ENCODE measurements around the gene CASKIN2. TPM values are rescaled to one million over a fixed set of nuclear protein-coding genes. Genes with fewer than 3 reads are reported as not detected.
A peak's percentile ranks its signal among the peaks of the same experiment; 100 is the strongest.

Gene CASKIN2
- total and polyA plus RNA-seq, 10 of the 15 experiments (the other 5 are each of a cell fraction or from before 2014, with no cell fraction given) = 0.02 to 2.7 (median 0.44) TPM; not detected in 1

- ATAC-seq = peak; percentile 2
- in situ Hi-C loops (cut with MboI) = no loop called here
- POLR2A ChIA-PET = no interaction called here
- CTCF ChIA-PET = interaction anchor here (0.6 kb wide), 1 partner anchor 79 kb away, joined by 3 read pairs; no protein-coding TSS in a partner anchor
- Histone ChIP-seq H3K79me2 (ENCODE audit: control insufficient read depth, insufficient read depth, low read length) (peaks cover 14% of the 10 kb centered on the region), H3K4me1 (ENCODE audit: control insufficient read depth, insufficient read depth, low read length) (peaks cover 20% of the 10 kb centered on the region), H3K36me3 (ENCODE audit: control insufficient read depth in 2 of 2, insufficient read depth in 2 of 2, low read length in 1 of 2) (no peaks in the 10 kb centered on the region; a peak in 1 of 4 replicates), H3K9me3 (replicated peaks; ENCODE audit: control insufficient read depth, insufficient read depth, low read length) (no peaks in the 10 kb centered on the region), H3K4me3 (peak overlapping the region; percentile 90; the same call in 1 of the 2 replicates), H2AFZ (ENCODE audit: control insufficient read depth, low read depth, low read length) (no peak overlapping the region; the same call in 1 of the 2 replicates), H4K20me1 (ENCODE audit: control insufficient read depth, insufficient read depth) (no peaks in the 10 kb centered on the region), H3K4me2 (ENCODE audit: control insufficient read depth, insufficient read depth) (peak overlapping the region; percentile 100), H3K27me3 (replicated peaks in 1 of 2; ENCODE audit: control insufficient read depth in 2 of 2, insufficient read depth in 2 of 2, low read length in 1 of 2) (no peaks in the 10 kb centered on the region), H3K27ac (ENCODE audit: control insufficient read depth, insufficient read depth) (no peak overlapping the region), H3K9ac (ENCODE audit: control insufficient read depth, insufficient read depth, low read length) (peak overlapping the region; percentile 44; the same call in 1 of the 2 replicates)
- SMC1A ChIA-PET (ENCODE audit: uncharacterized antibody, unreplicated experiment) = no interaction called here
- no peak for FAIRE-seq
- RAD21 ChIA-PET (ENCODE audit: unreplicated experiment) = no interaction called here
- WGBS (ENCODE audit: insufficient coverage, insufficient replicate concordance, low lambda C conversion rate, missing lambda C conversion rate) = 12% methylated on average over 11 of the region's 50 CpGs
- BruUV-seq (replicated peaks) = no TSS peak
- no peak for DNase-seq (ENCODE audit: low read depth, low spot score)
- TF ChIP-seq BCL3 (IDR thresholded peaks at IDR 0.05; ENCODE audit: borderline replicate concordance, insufficient read depth, low read depth, low read length, poor library complexity, severe bottlenecking) (no peak), BACH1 (IDR thresholded peaks at IDR 0.05; ENCODE audit: borderline replicate concordance) (peak; percentile 15; the same call in 1 of the 2 replicates)
- intact Hi-C loops (cut with micrococcal nuclease; ENCODE audit: unreplicated experiment) = loop anchor here (1.0 to 10.0 kb wide), 2 partner anchors 89 to 250 kb away; partner anchors contain the start of genes GGA3 and MRPS7
Observed at GRCh38 chr17:75514919-75515495, 330 bp downstream of the CASKIN2 start.

- BruUV-seq (replicated peaks) = no TSS peak
- Histone ChIP-seq H3K9me3 (replicated peaks; ENCODE audit: control insufficient read depth, insufficient read depth, low read length) (no peaks in the 10 kb centered on the region), H2AFZ (ENCODE audit: control insufficient read depth, low read depth, low read length) (no peak overlapping the region), H3K4me2 (ENCODE audit: control insufficient read depth, insufficient read depth) (peak overlapping the region; percentile 100), H3K79me2 (ENCODE audit: control insufficient read depth, insufficient read depth, low read length) (peaks cover 14% of the 10 kb centered on the region), H3K27me3 (replicated peaks in 1 of 2; ENCODE audit: control insufficient read depth in 2 of 2, insufficient read depth in 2 of 2, low read length in 1 of 2) (no peaks in the 10 kb centered on the region), H3K27ac (ENCODE audit: control insufficient read depth, insufficient read depth) (no peak overlapping the region), H4K20me1 (ENCODE audit: control insufficient read depth, insufficient read depth) (no peaks in the 10 kb centered on the region), H3K4me3 (peak overlapping the region; percentile 90; the same call in 1 of the 2 replicates), H3K36me3 (ENCODE audit: control insufficient read depth in 2 of 2, insufficient read depth in 2 of 2, low read length in 1 of 2) (no peaks in the 10 kb centered on the region), H3K9ac (ENCODE audit: control insufficient read depth, insufficient read depth, low read length) (no peak overlapping the region; the same call in 1 of the 2 replicates), H3K4me1 (ENCODE audit: control insufficient read depth, insufficient read depth, low read length) (peaks cover 20% of the 10 kb centered on the region)
- ChIA-PET POLR2A (interaction anchor here (0.8 kb wide), 1 partner anchor 58 kb away, joined by 3 read pairs; the partner anchor contains the start of gene TMEM94), RAD21 (ENCODE audit: unreplicated experiment) (interaction anchor here (1.0 kb wide), 1 partner anchor 58 kb away, joined by 6 read pairs; the partner anchor contains the start of gene TMEM94), CTCF (interaction anchor here (0.6 to 0.9 kb wide), 2 partner anchors 11 to 79 kb away, joined by 3 read pairs; partner anchors contain the start of gene LLGL2), SMC1A (ENCODE audit: uncharacterized antibody, unreplicated experiment) (no interaction called here)
- no peak for ATAC-seq
- intact Hi-C loops (cut with micrococcal nuclease; ENCODE audit: unreplicated experiment) = loop anchor here (10.0 kb wide), 1 partner anchor 250 kb away; the partner anchor contains the start of genes GGA3 and MRPS7
- DNase-seq (ENCODE audit: low read depth, low spot score) = no peak
- 43% methylated on average over 15 of the region's 15 CpGs for WGBS (ENCODE audit: insufficient coverage, insufficient replicate concordance, low lambda C conversion rate, missing lambda C conversion rate)
- TF ChIP-seq SIN3A (IDR thresholded peaks at IDR 0.05; ENCODE audit: low read depth, low read length) (no peak), NFYB (IDR thresholded peaks at IDR 0.05; ENCODE audit: insufficient read depth, low read depth, low read length) (no peak), SREBF1 (IDR thresholded peaks at IDR 0.05; ENCODE audit: low read length) (no peak)
- in situ Hi-C loops (cut with MboI) = no loop called here
- FAIRE-seq = no peak
Observed at GRCh38 chr17:75514299-75514918, 928 bp downstream of the CASKIN2 start.

Data from GM12878 (cell line).